Calu3 (cell line): ENCODE data around the gene BCL2L11. TPM values are rescaled to one million over a fixed set of nuclear protein-coding genes. Genes with fewer than 3 reads are reported as not detected.

ENCODE experiments used
- BruUV-seq: library from RNA; stranded (reverse); fragments of 400-500 nt; replicated peaks from 2 replicates; lab custom pipeline; 2021; lab: Mats Ljungman, UMichigan
- CTCF ChIA-PET: fragments of 300-600 bp; sonication (Branson Sonifier 250); formaldehyde crosslinking; loops from one replicate; lab custom pipeline; 2022; ENCODE audit warnings: antibody characterized with exemption; lab: Charles Lee
- DNase-seq: peaks from one replicate; pipeline ENCODE4 v3.0.0; 2022
- H3K27ac Mint-ChIP-seq: one replicate; pipeline ENCODE4 v1.8.0; 2022; ENCODE audit warnings: mixed read lengths; ENCODE audit not compliant: unreplicated experiment
- H3K27me3 Mint-ChIP-seq: one replicate; pipeline ENCODE4 v1.8.0; 2022; ENCODE audit warnings: mixed read lengths; ENCODE audit not compliant: unreplicated experiment
- H3K36me3 Mint-ChIP-seq: one replicate; pipeline ENCODE4 v1.8.0; 2022; ENCODE audit warnings: mild to moderate bottlenecking, moderate library complexity, mixed read lengths; ENCODE audit not compliant: insufficient read depth, unreplicated experiment
- H3K4me1 Mint-ChIP-seq: one replicate; pipeline ENCODE4 v1.8.0; 2022; ENCODE audit warnings: mild to moderate bottlenecking, low read depth, mixed read lengths; ENCODE audit not compliant: unreplicated experiment
- H3K4me3 Mint-ChIP-seq: one replicate; pipeline ENCODE4 v1.8.0; 2022; ENCODE audit warnings: mild to moderate bottlenecking, low read depth, moderate library complexity, mixed read lengths; ENCODE audit not compliant: unreplicated experiment
- H3K9me3 Mint-ChIP-seq: one replicate; pipeline ENCODE4 v1.8.0; 2022; ENCODE audit warnings: low read depth, mixed read lengths; ENCODE audit not compliant: unreplicated experiment
- CTCF ChIP-seq: fragments of 200-600 bp; IDR thresholded peaks from one replicate; pipeline ENCODE4 v1.8.0; 2022; ENCODE audit warnings: antibody characterized with exemption; ENCODE audit not compliant: unreplicated experiment
- intact Hi-C: fragments of 100-400 bp; cut with micrococcal nuclease; formaldehyde crosslinking; loops from one replicate; pipeline ENCODE4 v1.10.0; 2022; ENCODE audit not compliant: unreplicated experiment
- total RNA-seq: library from RNA; stranded (reverse); gene quantifications from 2 replicates; pipeline ENCODE4 v1.2.3, GENCODE V29; 2022

The BCL2L11 gene
- total RNA-seq, 1 experiment from 2014 or later: 18.4 TPM

- intact Hi-C loops: no loop called here
- Mint-ChIP-seq H3K9me3 (no peaks in the 10 kb centered on the region), H3K36me3 (no peaks in the 10 kb centered on the region), H3K4me1 (no peaks in the 10 kb centered on the region), H3K4me3 (no peak overlapping the region), H3K27me3 (no peaks in the 10 kb centered on the region), H3K27ac (no peak overlapping the region)
- CTCF ChIA-PET: no interaction called here
- TF ChIP-seq CTCF: no peak
- no peak for DNase-seq
- BruUV-seq: no TSS peak
Observed at GRCh38 chr2:111142101-111142500, 21.4 kb downstream of the BCL2L11 start.

- no peak for DNase-seq
- intact Hi-C loops: no loop called here
- Mint-ChIP-seq H3K27me3 (no peaks in the 10 kb centered on the region), H3K9me3 (no peaks in the 10 kb centered on the region), H3K27ac (no peak overlapping the region), H3K4me1 (no peaks in the 10 kb centered on the region), H3K36me3 (no peaks in the 10 kb centered on the region), H3K4me3 (no peak overlapping the region)
- CTCF ChIA-PET: no interaction called here
- no TSS peak for BruUV-seq
- no peak for TF ChIP-seq CTCF
Observed at GRCh38 chr2:111143107-111143842, 22.6 kb downstream of the BCL2L11 start.

- no TSS peak for BruUV-seq
- H3K9me3 Mint-ChIP-seq: no peaks in the 10 kb centered on the region
- H3K4me3 Mint-ChIP-seq: no peak overlapping the region
- intact Hi-C loops: no loop called here
- no peaks in the 10 kb centered on the region for H3K36me3 Mint-ChIP-seq
- H3K27ac Mint-ChIP-seq: no peak overlapping the region
- TF ChIP-seq CTCF: no peak
- H3K27me3 Mint-ChIP-seq: no peaks in the 10 kb centered on the region
- no peak for DNase-seq
- no peaks in the 10 kb centered on the region for H3K4me1 Mint-ChIP-seq
- CTCF ChIA-PET: interaction anchor here (0.6 kb wide), 1 partner anchor 16 kb away, joined by 3 read pairs; no protein-coding TSS in a partner anchor
Observed at GRCh38 chr2:111143843-111144198, 23.1 kb downstream of the BCL2L11 start.

- no TSS peak for BruUV-seq
- no peak for DNase-seq
- H3K4me1 Mint-ChIP-seq: no peaks in the 10 kb centered on the region
- no peaks in the 10 kb centered on the region for H3K36me3 Mint-ChIP-seq
- CTCF ChIA-PET: no interaction called here
- TF ChIP-seq CTCF: no peak
- no peaks in the 10 kb centered on the region for H3K9me3 Mint-ChIP-seq
- no peaks in the 10 kb centered on the region for H3K27me3 Mint-ChIP-seq
- intact Hi-C loops: no loop called here
- no peak overlapping the region for H3K4me3 Mint-ChIP-seq
- H3K27ac Mint-ChIP-seq: no peak overlapping the region
Observed at GRCh38 chr2:111145103-111145760, 24.5 kb downstream of the BCL2L11 start.
